ENCODE measurements around the gene SLC25A47.
"Not testable (repeated sequence)": the region's sequence is repeated elsewhere in the genome, so short reads cannot be mapped to it uniquely, and the experiment has no call there.

SLC25A47 gene

DNA sequence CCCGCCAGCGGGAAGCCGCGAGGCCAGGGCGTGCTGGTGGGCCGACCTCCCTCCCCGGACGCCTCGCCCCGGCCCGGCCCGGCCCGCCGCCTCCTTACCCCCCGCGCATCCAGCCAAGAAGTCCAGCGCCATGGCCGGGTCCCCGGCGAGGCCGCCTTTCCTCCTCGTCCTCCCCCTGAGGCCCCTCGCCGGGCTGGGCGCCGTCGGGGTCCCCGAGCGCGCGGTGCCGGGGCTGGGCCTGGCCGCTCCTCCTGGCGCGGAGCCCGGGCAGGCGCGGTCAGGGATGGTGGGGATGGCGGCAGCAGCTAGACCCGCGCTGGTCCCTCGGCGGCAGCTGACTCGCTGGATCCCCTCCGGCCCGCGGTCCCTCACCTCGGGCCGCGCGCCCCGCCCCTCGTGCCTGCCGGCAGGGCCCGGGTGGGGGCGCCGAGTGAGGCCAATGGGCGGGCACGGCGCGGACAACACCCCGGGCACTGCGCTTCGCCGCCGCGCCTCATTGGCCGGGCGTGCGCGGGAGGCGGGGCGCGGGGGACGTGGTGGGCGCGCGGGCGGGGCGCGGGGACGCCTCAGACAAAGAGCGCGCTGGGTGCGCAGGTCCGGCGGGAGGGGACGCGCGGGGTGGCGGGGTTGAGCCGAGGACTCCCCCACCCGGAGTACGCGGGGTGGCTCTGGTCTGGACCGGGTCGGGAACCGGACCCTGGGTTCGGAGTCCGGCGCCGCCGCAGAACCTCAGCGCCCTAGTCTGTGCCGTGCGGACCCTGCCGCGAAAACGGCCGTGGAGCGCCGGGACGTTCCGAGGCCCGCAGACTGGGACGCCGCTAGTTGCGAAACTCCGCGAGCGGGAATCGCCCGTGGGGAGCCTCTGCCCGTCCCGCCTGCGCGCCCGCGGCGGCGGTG lies 16.8 kb upstream of the SLC25A47 start, which contains the start of gene SLC25A29:
SLC25A29 (minus strand) TSS at position 344 of the 897 bp plus-strand sequence; CDS start at position 132, 212 bp downstream.
- DNase-seq, result peak; percentile 89

DNA sequence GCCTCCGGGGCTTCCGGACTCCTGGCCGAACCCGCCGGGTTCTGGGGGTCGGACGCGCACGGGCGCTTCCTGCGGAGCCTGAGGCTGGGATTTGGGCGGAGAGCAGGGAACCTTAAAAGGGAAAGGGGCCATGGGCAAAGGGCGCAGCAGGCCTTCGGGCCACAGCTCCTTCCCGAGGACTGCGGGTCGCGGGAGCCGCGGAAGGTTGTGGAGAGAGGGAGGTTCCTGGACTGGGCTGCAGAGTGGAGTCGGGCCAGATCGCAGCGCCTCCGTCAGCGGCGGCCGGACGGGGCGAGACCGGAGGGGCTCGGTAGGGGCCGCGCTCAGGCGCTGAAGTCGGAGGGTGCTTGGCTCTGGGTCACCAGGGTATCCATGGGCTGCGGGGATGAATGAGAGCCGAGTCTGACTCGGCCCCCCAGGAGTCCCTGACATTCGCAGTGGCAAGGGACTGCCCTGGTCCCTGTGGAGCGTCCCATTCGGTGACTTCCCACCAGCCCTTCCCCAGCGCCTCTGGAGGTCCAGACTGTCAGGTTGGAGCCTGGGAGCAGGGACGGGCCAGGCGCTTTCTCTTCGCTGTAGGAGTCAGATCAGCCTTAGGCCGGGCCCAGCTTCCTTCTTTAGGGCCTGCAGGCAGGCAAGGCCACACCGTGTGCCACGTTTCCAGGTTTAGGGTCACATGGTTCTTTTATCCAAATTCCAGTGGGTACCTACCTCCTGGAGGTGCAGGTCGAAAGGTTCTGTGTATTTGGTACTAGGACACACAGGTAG lies 16.0 kb upstream of the SLC25A47 start:
- peak; percentile 22 for DNase-seq

DNA sequence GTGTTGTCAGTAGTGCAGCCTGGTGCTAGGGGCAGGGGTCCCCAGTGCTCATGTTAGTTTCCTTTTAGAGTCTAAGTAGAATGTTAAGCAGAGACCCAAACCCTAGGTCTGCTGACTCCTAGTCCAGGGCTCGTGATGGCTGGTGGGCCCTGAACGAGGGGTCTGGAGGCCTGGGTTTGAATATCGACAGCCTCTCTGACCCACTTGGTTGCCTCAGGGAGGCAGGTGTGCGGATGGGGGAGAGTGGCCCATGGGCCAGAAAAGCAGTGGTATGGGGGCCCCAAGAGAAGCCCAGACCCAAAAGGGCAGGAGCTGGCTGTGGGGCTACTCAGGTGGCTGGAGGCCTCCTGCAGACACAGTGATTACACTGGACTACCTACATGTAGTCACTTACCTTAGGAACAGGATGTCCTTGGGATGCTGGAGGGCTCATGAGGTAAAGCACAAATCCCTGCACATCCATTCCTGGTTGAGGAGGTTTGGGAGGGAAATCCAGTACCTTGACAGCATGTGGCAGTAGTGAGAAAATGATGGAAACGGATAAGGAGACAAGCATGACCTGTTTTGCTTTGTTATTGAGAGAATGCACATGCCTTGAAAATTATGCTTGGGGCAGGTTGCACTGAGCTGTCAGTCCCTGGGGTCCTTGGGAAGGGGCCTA lies 15.2 kb upstream of the SLC25A47 start:
- no peak for DNase-seq

DNA sequence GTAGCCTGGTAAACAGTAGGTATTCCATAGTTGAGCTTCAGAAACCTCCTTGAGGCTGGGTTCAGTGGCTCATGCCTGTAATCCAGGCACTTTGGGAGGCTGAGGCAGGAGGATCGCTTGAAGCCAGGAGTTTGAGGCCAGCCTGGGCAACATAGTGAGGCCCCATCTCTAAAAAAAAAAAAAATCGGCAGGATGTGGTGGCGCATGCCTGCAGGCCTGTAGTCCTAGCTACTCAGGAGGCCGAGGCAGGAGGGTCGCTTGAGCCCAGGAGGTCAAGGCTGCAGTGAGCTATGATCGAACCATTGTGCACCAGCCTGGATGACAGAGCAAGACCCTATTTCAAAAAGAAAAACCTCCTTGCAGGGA lies 14.7 kb upstream of the SLC25A47 start:
- DNase-seq, result not testable (repeated sequence)

DNA sequence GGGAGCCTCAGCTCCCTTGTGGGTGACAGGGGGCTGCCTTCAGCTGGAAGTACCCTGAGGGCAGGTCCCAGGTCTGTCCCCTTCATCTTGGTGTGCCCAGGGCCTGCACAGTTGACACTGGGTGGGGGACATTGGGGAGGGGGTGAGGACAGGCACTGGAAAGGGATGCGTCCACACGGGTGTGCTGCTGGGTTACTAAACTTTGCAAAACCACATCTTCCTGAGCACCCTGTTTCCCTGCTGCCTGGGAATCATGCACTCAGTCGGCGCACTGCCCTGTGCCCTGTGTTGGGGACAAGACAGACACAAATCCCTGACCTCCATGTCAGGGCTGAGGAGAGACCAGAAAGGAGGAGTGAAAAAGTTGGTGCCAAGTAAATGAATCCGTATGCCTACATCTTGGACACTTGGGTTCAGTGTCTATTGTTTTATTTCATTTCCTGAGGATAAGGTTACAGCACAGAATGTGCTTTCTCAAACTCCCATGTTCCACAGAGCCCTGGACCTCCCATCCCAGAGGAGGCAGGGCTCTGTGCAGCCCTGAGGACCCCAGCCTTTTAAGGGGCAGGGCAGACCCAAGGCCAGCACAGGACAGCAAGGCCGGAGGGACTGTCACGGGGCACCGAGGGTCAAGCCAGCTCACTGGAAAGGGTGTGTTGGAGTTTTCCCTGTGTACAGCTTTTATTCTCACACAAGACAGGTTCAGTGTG lies 14.0 kb upstream of the SLC25A47 start:
- no peak for DNase-seq

DNA sequence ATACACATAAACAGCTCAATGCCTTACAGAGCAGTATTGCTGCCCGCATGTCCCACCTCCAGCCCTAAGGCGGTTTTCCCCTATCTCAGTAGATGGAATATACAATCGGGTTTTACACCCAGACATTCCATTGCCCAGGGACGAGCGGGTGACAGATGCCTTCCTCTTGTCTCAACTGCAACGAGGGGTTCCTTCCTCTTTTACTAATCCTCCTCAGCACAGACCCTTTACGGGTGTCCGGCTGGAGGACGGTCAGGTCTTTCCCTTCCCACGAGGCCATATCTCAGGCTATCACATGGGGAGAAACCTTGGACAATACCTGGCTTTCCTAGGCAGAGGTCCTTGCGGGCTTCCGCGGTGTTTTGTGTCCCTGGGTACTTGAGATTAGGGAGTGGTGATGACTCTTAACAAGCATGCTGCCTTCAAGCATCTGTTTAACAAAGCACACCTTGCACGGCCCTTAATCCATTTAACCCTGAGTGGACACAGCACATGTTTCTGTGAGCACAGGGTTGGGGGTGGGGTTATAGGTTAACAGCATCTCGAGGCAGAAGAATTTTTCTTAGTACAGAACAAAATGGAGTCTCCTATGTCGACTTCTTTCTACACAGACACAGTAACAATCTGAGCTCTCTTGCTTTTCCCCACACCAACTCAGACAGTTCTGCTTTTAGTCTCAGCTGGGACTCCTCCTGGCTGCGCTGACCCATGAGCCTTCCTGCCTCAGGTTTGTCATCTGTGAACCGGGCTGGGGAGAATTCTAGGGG lies 10.8 kb upstream of the SLC25A47 start:
- not testable (repeated sequence) for DNase-seq

DNA sequence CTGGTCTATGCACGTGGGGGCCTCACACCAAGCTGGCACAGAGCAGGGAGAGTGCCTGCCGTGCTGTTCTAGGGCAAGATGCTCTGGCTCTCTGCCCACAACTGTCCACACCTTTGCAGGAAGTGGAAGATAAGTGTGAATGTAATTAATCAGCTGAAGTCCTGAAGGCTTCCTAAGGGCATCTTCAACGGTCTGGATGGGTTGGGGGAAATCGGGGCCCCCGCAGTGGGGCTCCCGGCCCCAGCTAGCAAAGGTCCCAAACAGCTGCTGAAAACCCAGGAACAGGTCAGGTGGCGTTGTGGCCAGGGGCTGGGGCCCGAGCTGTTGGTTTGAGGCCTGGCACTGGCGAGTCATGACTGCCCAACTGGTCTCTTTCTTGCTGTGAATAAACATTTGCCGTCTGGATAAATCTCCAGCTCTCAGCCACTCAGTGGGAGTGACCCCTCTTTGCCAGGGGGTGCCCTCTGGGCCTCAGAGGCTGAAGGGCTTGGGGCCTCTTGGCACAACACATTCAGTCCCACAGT lies 10.2 kb upstream of the SLC25A47 start:
- DNase-seq, result no peak

DNA sequence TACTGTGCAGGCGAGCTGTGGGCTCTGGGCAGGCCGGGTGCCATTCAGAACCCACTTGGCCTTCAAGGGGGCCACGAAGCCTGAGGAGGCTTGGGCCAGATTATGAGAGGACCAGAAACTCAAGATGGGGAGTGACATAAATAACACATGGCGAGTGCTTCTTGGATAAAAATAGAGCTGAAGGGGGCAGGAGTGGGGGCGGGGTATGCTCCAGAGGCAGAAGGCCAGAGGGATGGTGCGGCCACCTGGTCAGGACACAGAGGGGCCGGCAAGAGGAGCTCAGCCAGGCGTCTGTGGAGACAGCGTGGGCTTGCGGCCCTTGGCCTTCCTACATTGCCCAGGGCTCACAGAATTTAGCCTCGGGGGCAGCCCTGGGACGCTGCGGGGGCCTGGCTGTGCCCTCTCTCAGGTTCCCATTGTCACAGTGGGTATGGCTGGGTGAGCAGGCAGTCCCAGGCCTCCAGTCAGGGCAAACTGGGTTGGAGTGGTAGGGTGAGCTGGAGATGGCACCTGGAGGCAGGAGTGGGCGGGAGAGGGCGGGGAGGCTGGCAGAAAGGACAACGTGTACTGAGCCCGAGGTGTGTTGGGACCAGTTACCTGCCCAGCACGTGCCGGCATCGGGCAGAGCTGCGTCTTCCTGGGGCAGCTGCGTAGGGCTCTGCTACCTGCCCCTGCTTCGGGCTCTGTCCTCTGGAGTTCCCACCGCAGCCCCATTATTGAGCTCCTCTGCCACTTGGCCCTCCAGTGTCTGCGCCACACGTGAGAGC lies 9.5 kb upstream of the SLC25A47 start:
- DNase-seq, result no peak

DNA sequence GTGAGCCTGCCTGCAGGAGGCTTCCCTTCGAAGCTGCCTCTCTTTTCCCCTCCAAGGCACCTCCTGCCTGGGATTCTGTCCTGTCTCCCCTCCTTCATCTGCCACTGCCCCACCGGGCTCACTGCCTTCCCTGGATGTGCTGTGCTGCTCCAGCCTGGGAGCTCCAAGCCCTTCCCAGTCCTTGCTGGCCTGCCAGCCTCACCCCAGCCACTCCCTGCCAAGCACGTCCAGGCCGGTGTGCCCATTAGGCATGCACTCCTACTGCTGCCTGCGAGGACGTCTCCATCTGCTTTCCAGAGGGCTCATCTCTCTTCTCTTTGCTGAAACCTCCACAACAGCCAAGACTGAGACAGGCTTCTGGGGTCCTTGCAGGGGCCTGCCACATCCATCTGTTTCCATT lies 8.4 kb upstream of the SLC25A47 start:
- no peak for DNase-seq

DNA sequence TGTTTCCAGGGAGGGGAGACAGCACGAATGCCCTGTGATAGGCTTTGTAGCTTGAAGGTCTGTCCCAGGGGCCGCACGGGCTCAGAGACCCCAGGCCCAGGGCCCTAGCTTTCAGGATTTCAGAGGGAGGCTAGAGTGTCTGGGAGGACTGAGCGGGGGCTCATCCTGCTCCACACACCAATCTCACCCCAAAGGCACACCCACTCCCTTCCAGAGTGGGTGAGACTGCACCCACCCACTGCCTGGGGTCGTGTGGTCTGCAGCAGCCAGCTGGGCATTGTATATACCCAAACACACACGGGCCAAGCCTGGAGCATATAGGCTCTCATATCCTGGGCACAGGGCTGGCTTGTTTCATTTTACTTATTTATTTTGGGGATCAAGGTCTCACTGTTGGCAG lies 5.8 kb upstream of the SLC25A47 start:
- DNase-seq, result no peak

DNA sequence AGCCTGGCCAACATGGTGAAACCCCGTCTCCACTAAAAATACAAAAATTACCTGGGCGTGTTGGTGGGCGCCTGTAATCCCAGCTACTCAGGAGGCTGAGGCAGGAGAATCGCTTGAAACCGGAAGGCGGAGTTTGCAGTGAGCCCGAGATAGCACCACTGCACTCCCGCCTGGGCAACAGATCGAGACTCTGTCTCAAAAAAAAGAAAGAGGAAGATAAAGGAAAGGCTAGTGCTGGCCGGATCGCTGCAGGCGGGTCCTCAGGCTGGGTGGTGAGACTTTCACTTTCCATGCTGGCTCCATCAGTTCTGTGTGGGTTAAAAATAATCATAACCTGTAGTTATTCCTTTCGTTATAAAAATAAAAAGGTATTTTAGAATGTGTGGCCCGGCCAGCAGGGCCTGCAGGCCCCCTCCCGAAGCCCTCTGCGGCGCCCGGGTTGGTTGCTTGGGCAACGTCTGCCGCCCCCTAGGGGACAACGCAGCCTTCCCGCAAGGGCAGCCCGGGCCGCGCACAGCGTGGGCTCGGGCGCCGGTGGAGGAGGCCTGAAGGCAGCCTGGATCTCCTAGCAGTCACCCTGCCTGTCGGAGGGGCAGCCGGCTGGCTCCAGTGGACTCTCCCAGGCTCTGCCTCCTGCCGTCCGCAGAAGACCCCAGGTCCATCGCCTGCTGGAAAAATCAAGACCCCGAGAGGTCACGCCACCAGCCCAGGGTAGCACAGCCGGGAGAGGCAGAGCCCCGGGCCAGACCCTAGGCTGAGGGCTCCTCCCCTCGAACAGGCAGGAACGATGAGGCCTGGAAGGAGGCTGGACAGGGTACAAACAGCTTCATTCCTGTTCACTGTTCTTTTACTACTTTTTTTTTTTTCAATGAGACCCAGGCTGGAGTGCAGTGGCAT lies 5.0 kb upstream of the SLC25A47 start:
- DNase-seq, result no peak

DNA sequence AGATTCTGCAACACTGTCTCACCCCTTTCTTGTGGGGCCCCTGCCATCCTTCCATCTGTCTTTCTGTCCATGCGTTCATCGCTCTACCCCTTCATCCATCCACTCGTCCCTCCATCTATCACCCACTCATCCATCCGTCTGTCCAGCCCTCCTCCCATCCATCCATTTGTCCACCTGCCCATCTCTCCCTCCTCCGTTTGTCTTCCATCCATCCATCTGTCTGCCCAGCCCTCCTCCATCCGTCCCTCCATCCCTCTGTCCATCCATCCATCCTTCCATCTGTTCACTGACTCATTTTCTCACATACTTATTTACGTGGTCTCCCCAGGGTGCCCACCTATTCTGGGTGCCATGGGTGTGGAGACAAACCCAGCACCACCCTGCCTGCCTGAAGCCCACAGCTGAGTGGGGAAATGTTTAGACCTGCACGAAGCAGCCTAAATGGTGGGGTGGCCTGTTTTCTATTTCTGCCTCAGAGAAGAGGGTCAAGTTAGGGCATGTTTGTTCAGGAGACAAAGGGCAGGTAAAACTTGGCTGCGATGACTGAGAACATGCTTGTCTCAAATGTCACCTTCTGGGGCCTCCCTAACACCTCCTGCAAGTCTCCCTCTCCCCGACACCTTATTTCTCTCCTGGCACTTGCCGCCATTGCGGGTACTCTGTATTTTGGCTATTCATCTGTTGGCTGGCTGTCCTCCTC lies 2.8 kb upstream of the SLC25A47 start:
- DNase-seq, result no peak

DNA sequence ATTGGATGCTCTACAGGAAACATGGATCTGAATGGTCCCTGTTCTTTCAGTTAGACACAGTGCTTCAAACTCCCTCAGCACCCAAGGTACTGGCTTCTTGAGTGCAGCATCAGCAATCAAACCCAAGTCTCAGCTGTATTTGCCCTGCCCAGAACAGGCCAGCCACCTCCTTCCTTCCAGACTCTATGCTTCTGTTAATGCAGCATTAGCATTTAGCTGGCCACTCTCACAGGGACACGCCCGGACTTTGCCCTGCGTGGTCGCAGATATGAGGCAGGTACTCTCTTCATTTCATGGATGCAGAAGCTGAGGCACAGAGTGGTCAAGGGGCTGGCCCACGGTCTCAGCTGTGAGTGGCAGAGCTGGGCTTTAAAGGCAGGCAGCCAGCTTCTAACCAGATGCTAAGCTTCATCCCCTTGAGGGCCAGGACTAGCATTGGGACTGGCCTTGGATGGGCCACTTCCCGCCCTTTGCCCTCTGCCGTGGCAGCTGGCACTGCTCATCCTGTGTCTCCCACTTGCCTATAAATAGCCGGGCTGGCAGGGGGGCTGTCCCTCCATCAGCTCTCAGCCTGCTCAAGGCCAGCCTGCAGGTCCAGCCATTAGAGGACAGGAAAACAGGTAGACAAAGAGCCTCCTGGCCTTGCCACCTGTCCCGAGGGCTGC lies 1.5 kb upstream of the SLC25A47 start:
- peak; percentile 82 for DNase-seq

DNA sequence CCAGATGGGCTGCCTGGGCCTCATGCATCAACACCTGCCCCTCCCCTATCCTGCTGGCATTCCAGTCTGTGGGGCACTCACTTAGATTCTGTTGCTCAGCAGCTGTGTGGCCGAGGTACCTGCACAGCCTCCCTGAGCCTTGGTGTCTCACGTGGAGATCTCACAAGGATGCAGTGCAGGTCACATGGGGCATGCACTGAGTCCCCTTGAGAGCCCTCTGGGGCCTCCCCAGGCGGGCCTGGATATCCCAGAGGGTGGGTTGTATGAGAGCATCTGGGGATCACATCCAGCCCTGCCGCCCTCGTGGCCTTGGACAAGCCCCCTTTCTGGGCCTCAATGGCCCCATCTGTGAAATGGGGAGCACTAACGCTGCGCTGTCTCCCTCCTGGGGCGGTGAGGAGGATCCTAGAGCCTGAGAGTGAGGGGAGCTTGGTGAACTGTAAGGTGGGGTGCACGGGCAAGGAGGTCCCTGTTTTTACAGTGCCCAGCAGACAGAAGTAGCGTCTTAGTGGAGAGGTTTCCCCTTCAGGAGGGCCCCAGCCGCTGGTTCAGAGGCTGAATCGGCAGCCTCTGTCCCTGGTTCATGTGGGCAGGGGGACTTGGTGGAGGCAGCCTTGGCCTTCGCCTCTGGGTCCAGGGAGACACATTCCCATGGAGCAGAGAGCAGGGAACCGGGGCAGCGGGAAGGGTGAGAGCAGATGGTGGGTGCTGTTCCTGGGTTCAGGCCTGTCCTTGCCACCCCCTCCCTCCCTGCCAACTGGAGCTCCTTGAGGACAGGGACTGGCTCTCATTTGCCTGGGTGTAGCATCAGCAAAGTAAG lies 791 bp upstream of the SLC25A47 start:
- DNase-seq, result no peak

DNA sequence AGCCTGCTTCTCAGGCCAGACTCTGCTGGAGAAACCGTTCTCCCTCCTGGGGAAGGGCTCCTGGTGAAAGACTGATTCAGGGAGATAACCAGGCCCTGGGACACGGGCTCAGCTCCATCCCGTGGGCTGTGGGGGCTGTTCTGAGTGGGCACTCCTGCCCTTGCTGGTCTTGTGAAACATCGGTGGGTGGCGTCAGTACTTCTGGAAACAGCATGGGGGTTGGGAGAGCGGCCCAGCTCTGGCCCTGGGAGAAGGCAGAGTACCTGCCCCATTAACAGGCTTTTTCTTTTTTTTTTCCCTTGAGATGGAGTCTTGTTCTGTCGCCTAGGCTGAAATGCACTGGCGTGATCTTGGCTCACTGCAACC lies 786 bp downstream of the SLC25A47 start:
- no peak for DNase-seq

DNA sequence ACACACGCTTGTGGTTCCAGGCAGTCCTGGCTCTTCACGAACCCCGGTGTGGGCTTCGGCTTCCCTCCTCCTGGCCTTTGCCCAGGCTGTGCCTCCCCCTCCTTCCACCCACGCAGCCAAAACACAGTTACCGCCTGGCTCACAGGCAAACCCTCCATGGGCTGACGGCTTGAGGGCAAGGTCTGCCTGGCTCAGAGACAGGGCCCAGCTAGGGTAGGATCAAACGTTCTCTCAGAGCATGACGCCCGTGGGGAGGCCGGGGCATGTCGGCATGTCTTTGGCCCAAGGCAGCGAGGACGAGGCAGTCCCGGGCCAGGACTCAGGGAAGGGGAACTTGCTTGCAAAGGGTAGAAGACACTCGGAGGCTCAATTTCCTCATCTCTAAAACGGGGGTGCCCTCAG lies 2.1 kb downstream of the SLC25A47 start:
- DNase-seq, result no peak

DNA sequence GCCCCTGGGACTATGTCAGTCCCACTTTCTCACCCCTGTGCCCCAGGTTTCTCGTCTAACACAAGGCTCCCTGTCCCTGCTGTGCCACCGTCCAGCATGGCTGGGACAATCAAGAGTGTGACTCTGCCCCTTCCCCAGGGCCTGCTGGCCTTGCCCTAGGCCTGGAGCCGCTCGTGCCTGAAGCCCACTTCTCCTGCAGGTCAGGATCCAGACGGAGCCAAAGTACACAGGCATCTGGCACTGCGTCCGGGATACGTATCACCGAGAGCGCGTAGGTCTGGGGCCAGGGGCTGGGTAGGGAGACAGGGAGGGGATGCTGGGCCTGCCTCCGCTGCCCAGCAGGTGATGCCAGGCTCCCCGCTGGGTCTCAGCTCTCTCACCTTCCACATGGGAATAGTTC lies 2.8 kb downstream of the SLC25A47 start:
- no peak for DNase-seq

DNA sequence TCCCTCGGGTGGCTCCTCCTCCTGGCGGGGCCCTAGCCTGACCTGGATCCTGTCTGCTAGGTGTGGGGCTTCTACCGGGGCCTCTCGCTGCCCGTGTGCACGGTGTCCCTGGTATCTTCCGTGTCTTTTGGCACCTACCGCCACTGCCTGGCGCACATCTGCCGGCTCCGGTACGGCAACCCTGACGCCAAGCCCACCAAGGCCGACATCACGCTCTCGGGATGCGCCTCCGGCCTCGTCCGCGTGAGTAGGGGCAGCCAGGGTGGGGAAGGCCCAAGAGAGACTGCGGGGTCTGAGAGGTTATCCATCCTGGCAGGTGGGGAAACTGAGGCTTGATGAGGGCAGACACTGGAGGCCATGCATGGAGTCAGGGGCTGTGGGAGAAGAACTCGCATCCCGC lies 4.0 kb downstream of the SLC25A47 start:
- DNase-seq, result no peak

All from NCI-H146 (cell line).